ENCODE measurements around the gene RNF207. TPM values are rescaled to one million over a fixed set of nuclear protein-coding genes. Genes with fewer than 3 reads are reported as not detected.

The RNF207 gene
- polyA plus RNA-seq, 1 experiment, result 17.9 TPM

DNA sequence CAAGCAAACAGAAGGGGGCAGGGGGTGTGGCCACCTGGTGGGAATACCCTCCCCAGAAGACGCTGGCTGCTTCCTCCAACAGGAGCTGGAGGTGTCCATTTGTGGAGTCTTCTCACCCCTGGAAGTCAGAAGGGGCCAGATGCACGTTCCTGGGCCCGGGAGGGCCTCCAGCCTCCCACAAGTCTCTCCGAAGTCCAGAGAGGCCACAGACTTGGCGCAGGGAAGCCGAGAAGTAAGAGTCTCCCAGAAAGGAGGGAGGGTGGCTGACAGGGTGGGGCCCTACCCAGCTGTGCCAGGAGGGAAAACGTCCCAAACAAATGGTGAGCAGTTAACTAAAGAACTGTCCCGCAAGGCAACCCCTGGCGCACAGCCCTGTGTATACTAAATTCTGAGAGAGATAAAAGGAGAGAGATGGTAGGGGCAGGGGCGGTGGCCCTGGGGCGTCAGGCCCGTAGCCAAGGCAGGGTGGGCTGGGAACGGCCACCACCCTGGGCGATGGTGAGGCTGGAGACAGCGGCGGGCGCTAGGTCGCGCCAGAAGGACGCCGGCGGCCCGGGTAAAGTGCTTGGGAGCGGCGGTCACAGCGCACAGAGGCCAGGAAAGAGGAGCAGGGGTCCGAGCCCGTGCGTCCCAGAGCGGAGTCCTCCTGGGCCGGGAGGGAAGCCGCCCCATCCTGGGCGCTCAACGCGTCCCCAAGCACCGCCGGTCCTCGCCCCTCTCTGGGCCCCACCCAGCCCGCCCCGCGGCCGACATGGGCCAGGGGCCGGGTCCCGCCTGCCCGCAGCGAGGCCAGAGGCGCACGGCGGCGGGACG is 27.0 kb upstream of the RNF207 start:
- TF ChIP-seq, protein P1, sequence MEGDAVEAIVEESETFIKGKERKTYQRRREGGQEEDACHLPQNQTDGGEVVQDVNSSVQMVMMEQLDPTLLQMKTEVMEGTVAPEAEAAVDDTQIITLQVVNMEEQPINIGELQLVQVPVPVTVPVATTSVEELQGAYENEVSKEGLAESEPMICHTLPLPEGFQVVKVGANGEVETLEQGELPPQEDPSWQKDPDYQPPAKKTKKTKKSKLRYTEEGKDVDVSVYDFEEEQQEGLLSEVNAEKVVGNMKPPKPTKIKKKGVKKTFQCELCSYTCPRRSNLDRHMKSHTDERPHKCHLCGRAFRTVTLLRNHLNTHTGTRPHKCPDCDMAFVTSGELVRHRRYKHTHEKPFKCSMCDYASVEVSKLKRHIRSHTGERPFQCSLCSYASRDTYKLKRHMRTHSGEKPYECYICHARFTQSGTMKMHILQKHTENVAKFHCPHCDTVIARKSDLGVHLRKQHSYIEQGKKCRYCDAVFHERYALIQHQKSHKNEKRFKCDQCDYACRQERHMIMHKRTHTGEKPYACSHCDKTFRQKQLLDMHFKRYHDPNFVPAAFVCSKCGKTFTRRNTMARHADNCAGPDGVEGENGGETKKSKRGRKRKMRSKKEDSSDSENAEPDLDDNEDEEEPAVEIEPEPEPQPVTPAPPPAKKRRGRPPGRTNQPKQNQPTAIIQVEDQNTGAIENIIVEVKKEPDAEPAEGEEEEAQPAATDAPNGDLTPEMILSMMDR (IDR thresholded peaks at IDR 0.05; ENCODE audit: insufficient read depth, low read depth, low read length), result no peak
- ChIA-PET POLR2A (interaction anchor here (0.6 kb wide), 1 partner anchor 26 kb away, joined by 3 read pairs; no protein-coding TSS in a partner anchor), CTCF (no interaction called here)
- H3K36me3 ChIP-seq (ENCODE audit: control insufficient read depth, insufficient read depth, low read length), result no peaks in the 10 kb centered on the region
- DNase-seq (ENCODE audit: low read depth), result no peak
- H3K27me3 ChIP-seq (ENCODE audit: control insufficient read depth, insufficient read depth, low read length), result peaks cover 24% of the 10 kb centered on the region
- no peak overlapping the region for H3K4me3 ChIP-seq (ENCODE audit: low read depth, low read length)

DNA sequence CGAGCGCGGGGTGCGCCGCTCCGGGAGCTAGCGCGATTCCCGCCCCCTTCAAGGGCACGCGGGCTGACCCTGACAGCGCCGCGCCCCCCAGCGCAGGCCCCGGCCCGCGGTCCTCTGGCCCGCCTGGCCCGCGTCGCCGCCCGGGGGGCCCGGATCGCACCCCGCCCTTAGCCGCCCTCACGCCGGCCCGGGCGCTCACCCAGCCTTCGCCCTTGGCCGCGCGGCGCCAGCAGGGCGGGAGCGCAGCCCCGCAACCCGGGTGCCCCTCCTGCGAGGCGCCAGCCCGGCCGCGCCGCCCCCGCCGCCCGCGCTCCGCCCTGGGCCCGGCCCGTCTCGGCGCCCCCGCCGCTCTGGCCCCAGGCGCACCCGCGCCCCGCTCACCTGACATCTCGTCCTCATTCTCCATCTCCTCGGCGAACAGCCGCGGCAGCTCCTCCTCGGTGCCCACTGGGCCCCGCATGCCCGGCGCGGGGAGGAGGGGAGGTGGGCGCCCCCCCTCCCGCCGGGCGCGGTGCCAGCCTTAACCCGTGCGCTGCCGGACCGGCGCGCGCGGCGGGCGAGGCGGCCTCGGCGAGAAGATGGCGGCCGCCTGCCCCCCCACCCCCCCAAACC is 26.2 kb upstream of the RNF207 start:
- DNase-seq (ENCODE audit: low read depth), result no peak
- Histone ChIP-seq H3K27me3 (ENCODE audit: control insufficient read depth, insufficient read depth, low read length) (peaks cover 24% of the 10 kb centered on the region), H3K4me3 (ENCODE audit: low read depth, low read length) (no peak overlapping the region), H3K36me3 (ENCODE audit: control insufficient read depth, insufficient read depth, low read length) (no peaks in the 10 kb centered on the region; the same call in 1 of the 2 replicates)
- CTCF ChIA-PET, result no interaction called here
- POLR2A ChIA-PET, result no interaction called here
- TF ChIP-seq, protein P1 (IDR thresholded peaks at IDR 0.05; ENCODE audit: insufficient read depth, low read depth, low read length), result no peak

GRCh38 chr1:6180268-6180706 is 25.6 kb upstream of the RNF207 start, which contains the start of gene CHD5:
CHD5 (minus strand) TSS chr1:6180321; CDS start chr1:6180023, 298 bp downstream.
- no peak for DNase-seq (ENCODE audit: low read depth)
- no peaks in the 10 kb centered on the region; the same call in 1 of the 2 replicates for H3K36me3 ChIP-seq (ENCODE audit: control insufficient read depth, insufficient read depth, low read length)
- ChIA-PET CTCF (no interaction called here), POLR2A (no interaction called here)
- H3K4me3 ChIP-seq (ENCODE audit: low read depth, low read length), result no peak within 1 kb of the TSS
- peaks cover 24% of the 10 kb centered on the region for H3K27me3 ChIP-seq (ENCODE audit: control insufficient read depth, insufficient read depth, low read length)
- TF ChIP-seq, protein P1 (IDR thresholded peaks at IDR 0.05; ENCODE audit: insufficient read depth, low read depth, low read length), result no peak

- ChIA-PET CTCF (no interaction called here), POLR2A (no interaction called here)
- no peak overlapping the region for H3K4me3 ChIP-seq (ENCODE audit: low read depth, low read length)
- DNase-seq (ENCODE audit: low read depth), result no peak
- peaks cover 24% of the 10 kb centered on the region for H3K27me3 ChIP-seq (ENCODE audit: control insufficient read depth, insufficient read depth, low read length)
- no peaks in the 10 kb centered on the region; the same call in 1 of the 2 replicates for H3K36me3 ChIP-seq (ENCODE audit: control insufficient read depth, insufficient read depth, low read length)
- TF ChIP-seq, protein P1 (IDR thresholded peaks at IDR 0.05; ENCODE audit: insufficient read depth, low read depth, low read length), result no peak
These were observed 25.1 kb upstream of the RNF207 start for GRCh38 chr1:6180707-6181311.

DNA sequence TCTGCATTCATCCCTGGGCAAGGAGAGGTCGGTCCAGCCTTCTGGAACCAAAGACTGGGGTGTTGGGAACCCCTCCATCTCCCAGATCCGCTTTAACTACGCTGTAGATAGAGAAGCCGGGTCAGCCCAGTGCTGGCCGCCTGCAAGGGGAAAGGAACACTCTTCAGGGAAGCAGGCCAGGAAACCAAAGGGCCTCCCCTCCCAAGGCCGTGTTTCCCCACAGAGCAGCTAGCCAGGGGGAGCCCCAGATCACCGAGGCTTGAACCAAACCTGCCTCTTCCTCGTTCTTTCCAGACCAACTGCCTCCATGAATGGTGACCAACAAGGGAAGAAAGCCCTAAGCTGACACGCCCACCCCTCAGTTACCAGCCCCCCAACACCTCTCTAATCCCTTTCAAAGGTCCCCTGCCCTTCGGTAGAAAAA is 24.6 kb upstream of the RNF207 start:
- CTCF ChIA-PET, result interaction anchor here (1.3 kb wide), 1 partner anchor 26 kb away, joined by 3 read pairs; no protein-coding TSS in a partner anchor
- H3K27me3 ChIP-seq (ENCODE audit: control insufficient read depth, insufficient read depth, low read length), result peaks cover 24% of the 10 kb centered on the region
- DNase-seq (ENCODE audit: low read depth), result no peak
- H3K4me3 ChIP-seq (ENCODE audit: low read depth, low read length), result no peak overlapping the region
- POLR2A ChIA-PET, result no interaction called here
- no peaks in the 10 kb centered on the region; the same call in 1 of the 2 replicates for H3K36me3 ChIP-seq (ENCODE audit: control insufficient read depth, insufficient read depth, low read length)
- TF ChIP-seq, protein P1 (IDR thresholded peaks at IDR 0.05; ENCODE audit: insufficient read depth, low read depth, low read length), result 0 out of 2 replicates have a peak, but pooled peaks have one; percentile 16
